HG03342 (cell line): ENCODE measurements around the gene SFTPB.
"Not testable (repeated sequence)": the region's sequence is repeated elsewhere in the genome, so short reads cannot be mapped to it uniquely, and the experiment has no call there.

Source experiments
- ATAC-seq: cut with Tn5 transposase; IDR thresholded peaks from one replicate; pipeline ENCODE4 v1.9.1; 2021; ENCODE audit warnings: mild to moderate bottlenecking, moderate library complexity; ENCODE audit not compliant: unreplicated experiment

Gene SFTPB

GRCh38 chr2:85660301-85660700 is 7.7 kb downstream of the SFTPB start:
- ATAC-seq: not testable (repeated sequence)

GRCh38 chr2:85659324-85659981 is 8.5 kb downstream of the SFTPB start:
- no peak for ATAC-seq

- not testable (repeated sequence) for ATAC-seq
These were observed 10.6 kb downstream of the SFTPB start for GRCh38 chr2:85657399-85657798.

DNA sequence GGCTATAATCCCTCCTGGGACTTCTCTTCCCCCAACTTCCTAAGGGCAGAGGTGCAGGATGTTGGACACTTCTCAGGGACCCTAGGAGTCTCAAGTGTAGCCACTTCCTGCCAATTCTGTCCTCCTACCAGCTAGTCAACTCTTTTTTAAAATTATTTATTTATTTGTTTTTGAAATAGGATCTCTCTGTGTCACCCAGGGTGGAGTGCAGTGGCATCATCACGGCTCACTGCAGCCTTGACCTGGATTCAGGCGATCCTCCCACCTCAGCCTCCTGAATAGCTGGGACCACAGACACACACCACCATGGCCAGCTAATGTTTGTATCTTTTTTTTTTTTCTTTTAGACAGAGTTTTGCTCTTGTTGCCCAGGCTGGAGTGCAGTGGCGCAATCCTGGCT is 11.5 kb downstream of the SFTPB start:
- ATAC-seq: no peak

GRCh38 chr2:85655961-85656417 is 12.0 kb downstream of the SFTPB start:
- no peak for ATAC-seq

GRCh38 chr2:85653996-85654395 is 14.0 kb downstream of the SFTPB start:
- ATAC-seq: no peak

DNA sequence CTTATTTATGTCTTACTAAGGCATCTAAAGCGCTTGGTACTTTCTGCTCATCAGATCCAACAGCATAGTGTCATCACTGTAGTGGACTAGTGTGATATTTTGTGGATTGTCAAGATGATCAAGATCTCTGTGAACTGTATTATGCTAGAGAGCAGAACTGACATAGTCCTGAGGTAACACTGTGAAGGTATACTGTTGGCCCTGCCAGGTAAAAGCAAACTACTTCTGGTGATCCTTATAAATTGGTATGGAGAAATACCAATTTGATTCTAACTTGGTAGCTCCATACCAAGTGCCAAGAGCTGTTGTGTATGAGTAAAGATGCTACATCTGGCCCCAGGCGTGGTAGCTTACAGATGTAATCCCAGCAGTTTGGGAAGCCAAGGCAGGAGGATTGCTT is 15.9 kb downstream of the SFTPB start:
- ATAC-seq: no peak

DNA sequence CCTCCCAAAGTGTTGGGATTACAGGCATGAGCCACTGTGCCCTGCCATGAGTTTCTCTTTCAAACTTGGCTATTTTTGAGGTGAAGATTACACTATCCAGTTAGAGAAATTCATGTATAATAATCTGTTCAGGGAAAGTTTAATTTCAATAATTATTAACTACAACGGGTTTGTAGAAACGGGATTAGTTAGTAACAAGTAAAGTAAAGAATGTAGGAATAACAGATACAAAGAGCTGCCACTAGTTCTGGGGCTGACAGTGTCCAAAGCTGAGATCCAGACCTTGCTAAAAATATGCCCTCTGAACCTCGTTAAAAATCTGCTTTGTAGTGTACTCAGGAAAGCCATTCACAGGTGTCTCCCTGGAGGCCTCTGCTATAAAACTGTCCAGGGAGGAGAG is 16.9 kb downstream of the SFTPB start:
- no peak for ATAC-seq

DNA sequence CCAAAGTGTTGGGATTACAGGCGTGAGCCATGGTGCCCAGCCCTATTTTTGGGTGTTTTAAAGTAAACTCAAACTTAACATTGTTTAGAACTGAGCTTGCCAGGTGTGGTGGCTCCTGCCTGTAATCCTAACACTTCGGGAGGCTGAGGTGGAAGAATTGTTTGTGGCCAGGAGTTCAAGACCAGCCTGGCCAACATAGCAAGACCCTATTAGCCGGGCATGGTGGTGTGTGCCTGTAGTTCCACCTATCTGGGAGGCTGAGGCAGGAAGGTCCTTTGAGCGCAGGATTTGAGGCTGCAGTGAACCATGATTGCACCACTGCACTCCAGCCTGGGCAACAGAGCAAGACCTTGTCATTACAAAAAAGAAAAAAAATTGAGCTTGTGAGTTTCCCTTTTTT is 17.5 kb downstream of the SFTPB start:
- no peak for ATAC-seq

GRCh38 chr2:85649201-85650190 is 18.5 kb downstream of the SFTPB start:
- no peak for ATAC-seq

GRCh38 chr2:85648619-85649018 is 19.4 kb downstream of the SFTPB start:
- ATAC-seq: peak; percentile 42

- ATAC-seq: peak; percentile 84
These were observed 20.0 kb downstream of the SFTPB start for GRCh38 chr2:85647823-85648526.

DNA sequence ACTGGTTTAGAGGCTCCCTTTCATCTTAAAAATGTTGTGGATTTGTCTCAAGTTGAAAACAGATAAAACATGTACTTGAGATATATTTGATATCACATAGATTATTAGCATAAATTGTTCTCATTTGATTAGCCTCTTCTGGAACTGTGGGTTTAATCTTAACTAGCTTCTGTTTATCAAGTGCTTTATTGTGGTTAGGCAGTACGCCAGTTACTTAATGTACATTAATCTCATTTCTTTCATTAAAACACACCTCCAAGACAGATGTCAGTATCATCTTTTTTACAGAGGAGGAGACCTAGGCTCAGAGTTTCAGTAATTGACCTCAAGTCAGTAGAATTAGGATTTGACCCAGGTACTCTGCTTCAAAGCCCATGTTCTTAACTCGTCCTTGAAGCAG is 21.8 kb downstream of the SFTPB start:
- ATAC-seq: no peak

GRCh38 chr2:85644909-85645308 is 23.1 kb downstream of the SFTPB start:
- ATAC-seq: no peak

DNA sequence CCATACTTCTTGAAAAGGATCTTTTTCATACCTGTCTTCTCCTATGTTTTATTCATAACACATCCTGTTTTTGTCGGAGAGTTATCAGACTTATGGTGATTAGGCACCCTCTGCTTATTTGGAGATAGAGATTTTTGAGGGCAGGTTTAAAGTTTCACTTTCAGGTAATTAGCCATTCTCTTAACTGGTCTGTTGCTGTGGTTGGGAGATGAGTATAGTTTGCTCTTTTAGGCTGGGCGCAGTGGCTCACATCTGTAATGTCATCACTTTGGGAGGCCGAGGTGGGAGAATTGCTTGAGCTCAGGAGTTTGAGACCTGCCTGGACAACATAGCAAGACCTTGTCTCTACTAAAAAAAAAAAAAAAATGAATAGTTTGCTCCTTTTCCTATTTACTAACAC is 25.3 kb downstream of the SFTPB start:
- ATAC-seq: no peak

- no peak for ATAC-seq
These were observed 32.4 kb downstream of the SFTPB start for GRCh38 chr2:85635636-85636035.

DNA sequence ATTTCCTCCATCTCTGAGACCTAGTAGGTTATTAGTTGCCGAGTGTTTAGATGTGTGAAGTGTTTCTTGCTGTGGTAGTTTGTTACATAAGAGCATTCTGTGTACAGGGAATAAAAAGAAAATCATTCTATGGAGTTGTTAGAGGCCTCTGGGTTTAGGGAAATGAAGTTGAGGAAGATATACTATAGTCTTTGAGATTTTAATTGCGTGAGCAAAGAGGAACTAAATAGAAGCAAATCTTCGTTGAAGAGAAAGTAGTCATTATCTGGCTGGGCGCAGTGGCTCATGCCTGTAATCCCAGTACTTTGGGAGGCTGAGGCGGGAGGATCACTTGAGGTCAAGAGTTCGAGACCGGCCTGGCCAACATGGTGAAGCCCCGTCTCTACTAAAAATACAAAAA is 33.0 kb downstream of the SFTPB start:
- no peak for ATAC-seq

DNA sequence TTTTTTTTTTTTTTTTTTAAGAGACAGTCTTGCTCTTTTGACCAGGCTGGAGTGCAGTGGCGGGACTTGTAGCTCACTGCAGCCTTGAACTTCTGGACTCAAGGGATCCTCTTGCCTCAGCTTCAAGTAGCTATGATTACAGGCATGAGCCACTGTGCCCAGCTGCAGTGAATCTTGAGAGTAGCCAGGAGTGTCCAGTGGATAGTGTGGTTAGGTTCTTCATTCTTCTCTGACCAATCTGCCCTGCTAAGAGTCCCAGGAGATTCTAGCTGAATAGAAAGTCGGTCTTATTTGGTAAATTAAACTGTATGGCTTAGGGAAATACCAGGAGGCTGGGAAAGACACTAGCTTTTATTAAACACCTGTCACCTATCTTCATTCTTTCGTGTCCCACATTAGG is 36.7 kb downstream of the SFTPB start:
- ATAC-seq: no peak

DNA sequence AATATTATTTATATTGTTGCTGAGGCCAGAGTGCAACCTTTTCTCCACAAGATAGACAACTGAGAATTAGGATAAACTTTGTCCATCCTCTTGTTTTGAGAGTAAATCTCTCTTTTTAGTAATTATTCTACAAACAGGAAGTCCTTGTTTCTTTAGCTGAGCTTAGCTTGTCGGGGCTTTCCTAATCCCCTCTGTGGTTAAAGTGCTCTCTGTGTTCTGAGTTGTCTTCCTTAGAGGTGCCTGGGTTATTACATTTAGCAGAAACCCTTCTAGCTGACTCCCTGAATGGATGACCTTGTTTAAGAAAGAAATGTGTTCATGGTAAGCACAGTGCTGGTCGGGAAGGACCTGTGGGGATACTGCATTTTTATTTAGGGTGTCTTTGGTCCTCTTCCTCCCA is 39.3 kb downstream of the SFTPB start:
- no peak for ATAC-seq

DNA sequence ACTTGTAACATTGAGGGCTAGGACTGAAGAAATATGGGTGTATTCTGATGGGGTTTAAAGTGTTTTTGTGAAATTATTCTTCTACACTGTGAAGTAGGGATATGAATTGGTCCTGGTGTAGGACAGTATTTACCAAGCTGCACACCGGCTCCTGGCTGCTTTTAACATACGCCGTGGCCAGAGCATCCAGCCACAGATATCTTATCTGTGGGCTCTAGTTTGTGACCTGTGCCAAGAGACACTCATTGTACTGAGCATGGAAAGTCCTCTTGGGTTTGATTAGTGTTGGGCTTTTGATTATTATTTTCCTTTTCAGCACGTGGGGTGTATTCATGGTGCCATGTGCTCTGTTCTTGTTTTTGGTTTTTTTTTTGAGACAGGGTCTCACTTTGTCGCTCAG is 44.0 kb downstream of the SFTPB start:
- ATAC-seq: no peak

DNA sequence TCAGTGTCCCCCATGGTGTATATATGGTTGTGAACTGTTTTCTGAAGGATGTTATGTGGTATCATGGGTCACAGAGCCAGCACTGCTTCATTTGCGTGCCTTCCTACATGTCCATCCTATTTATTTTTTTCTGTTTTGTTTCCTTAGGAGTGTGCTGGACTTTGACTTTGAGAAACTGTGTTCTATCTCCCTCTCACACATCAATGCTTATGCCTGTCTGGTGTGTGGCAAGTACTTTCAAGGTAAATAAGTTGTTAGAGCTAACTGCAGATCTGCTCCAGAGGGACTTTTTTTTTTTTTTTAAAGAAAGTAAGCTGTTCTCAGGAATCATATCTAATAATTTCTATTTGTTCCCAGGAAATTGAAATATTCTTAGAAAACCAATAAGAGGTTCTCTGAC is 46.7 kb downstream of the SFTPB start:
- no peak for ATAC-seq
